ENCODE results near the gene NHERF1. TPM values are rescaled to one million over a fixed set of nuclear protein-coding genes. Genes with fewer than 3 reads are reported as not detected.

The NHERF1 gene
- total and polyA plus RNA-seq, 2 of the 13 experiments (the other 11 are each of a cell fraction or from before 2014, with no cell fraction given) = 169 to 269 TPM

GRCh38 chr17:74737299-74738050, 11.0 kb upstream of the NHERF1 start (continued):
- TF ChIP-seq TFE3 (CRISPR knock-in tag; IDR thresholded peaks at IDR 0.05) (no peak), KLF16 (CRISPR knock-in tag; IDR thresholded peaks at IDR 0.05) (no peak; a peak in 1 of 4 replicates), TBP (CRISPR knock-in tag; IDR thresholded peaks at IDR 0.05) (no peak), EED (CRISPR knock-in tag; IDR thresholded peaks at IDR 0.05) (no peak; the same call in 1 of the 2 replicates), RAD21 (CRISPR knock-in tag; IDR thresholded peaks at IDR 0.05) (peak; percentile 63), ZNF17 (CRISPR knock-in tag; IDR thresholded peaks at IDR 0.05) (no peak), RFX3 (CRISPR knock-in tag; IDR thresholded peaks at IDR 0.05) (no peak), ZKSCAN8 (CRISPR knock-in tag; IDR thresholded peaks at IDR 0.05; ENCODE audit: borderline replicate concordance) (no peak), PRDM10 (CRISPR knock-in tag; IDR thresholded peaks at IDR 0.05; ENCODE audit: low read depth) (no peak), ZNF207 (IDR thresholded peaks at IDR 0.05; ENCODE audit: borderline replicate concordance) (no peak), MED13 (CRISPR knock-in tag; IDR thresholded peaks at IDR 0.05) (no peak; the same call in 1 of the 2 replicates), ZNF142 (CRISPR knock-in tag; IDR thresholded peaks at IDR 0.05) (0 out of 2 replicates have a peak, but pooled peaks have one; percentile 10)
- TF ChIP-seq, protein P1, sequence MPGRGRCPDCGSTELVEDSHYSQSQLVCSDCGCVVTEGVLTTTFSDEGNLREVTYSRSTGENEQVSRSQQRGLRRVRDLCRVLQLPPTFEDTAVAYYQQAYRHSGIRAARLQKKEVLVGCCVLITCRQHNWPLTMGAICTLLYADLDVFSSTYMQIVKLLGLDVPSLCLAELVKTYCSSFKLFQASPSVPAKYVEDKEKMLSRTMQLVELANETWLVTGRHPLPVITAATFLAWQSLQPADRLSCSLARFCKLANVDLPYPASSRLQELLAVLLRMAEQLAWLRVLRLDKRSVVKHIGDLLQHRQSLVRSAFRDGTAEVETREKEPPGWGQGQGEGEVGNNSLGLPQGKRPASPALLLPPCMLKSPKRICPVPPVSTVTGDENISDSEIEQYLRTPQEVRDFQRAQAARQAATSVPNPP (CRISPR knock-in tag; IDR thresholded peaks at IDR 0.05) = no peak
- TF ChIP-seq, protein P2, sequence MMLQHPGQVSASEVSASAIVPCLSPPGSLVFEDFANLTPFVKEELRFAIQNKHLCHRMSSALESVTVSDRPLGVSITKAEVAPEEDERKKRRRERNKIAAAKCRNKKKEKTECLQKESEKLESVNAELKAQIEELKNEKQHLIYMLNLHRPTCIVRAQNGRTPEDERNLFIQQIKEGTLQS (CRISPR knock-in tag; IDR thresholded peaks at IDR 0.05) = no peak
